ENCODE results near the gene GAS2.

DNA sequence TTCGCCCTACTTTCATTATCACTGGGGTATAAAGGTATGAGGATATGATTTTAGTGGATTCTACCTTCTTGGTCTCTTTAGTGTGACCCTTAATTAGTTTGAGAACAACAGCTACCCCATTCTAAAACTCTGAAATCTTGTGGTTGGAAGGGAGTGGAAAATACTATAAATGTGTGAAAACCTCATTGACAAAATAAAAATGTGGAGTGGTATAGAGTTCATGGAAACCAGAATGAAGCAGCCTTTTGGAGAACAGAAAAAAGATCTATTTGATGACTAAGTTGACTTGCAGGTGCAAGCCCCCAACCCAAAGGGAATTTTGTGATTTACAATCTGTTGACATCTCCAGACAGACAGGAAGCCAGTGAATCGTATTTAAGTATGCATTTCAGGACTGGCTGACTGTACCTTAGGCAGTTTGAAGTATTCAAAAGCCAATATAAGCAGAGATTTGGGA, 75.8 kb downstream of the GAS2 start:
- no peak for TF ChIP-seq POLR2A (IDR thresholded peaks at IDR 0.05)
- TF ChIP-seq, protein P1, sequence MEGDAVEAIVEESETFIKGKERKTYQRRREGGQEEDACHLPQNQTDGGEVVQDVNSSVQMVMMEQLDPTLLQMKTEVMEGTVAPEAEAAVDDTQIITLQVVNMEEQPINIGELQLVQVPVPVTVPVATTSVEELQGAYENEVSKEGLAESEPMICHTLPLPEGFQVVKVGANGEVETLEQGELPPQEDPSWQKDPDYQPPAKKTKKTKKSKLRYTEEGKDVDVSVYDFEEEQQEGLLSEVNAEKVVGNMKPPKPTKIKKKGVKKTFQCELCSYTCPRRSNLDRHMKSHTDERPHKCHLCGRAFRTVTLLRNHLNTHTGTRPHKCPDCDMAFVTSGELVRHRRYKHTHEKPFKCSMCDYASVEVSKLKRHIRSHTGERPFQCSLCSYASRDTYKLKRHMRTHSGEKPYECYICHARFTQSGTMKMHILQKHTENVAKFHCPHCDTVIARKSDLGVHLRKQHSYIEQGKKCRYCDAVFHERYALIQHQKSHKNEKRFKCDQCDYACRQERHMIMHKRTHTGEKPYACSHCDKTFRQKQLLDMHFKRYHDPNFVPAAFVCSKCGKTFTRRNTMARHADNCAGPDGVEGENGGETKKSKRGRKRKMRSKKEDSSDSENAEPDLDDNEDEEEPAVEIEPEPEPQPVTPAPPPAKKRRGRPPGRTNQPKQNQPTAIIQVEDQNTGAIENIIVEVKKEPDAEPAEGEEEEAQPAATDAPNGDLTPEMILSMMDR (IDR thresholded peaks at IDR 0.05), result no peak

Data from right lobe of liver (tissue), 4 donors.